Umbilical cord (tissue), 2 donors: ENCODE measurements around the gene PSMG3. TPM values are rescaled to one million over a fixed set of nuclear protein-coding genes. Genes with fewer than 3 reads are reported as not detected.
A peak's percentile ranks its signal among the peaks of the same experiment; 100 is the strongest.

Experiments
- DNase-seq: peaks from one replicate; pipeline ENCODE4 v3.0.0-alpha.2; 2015; ENCODE audit warnings: low spot score
- total RNA-seq: library from RNA; depleted of rRNA; stranded (reverse); fragments of >200 nt; gene quantifications from one replicate; pipeline ENCODE4 v1.2.3, GENCODE V29; 2014; ENCODE audit warnings: low replicate concordance; ENCODE audit not compliant: insufficient read depth

Gene PSMG3
- total RNA-seq, 1 donor from 2014 or later: 11.8 TPM

DNA sequence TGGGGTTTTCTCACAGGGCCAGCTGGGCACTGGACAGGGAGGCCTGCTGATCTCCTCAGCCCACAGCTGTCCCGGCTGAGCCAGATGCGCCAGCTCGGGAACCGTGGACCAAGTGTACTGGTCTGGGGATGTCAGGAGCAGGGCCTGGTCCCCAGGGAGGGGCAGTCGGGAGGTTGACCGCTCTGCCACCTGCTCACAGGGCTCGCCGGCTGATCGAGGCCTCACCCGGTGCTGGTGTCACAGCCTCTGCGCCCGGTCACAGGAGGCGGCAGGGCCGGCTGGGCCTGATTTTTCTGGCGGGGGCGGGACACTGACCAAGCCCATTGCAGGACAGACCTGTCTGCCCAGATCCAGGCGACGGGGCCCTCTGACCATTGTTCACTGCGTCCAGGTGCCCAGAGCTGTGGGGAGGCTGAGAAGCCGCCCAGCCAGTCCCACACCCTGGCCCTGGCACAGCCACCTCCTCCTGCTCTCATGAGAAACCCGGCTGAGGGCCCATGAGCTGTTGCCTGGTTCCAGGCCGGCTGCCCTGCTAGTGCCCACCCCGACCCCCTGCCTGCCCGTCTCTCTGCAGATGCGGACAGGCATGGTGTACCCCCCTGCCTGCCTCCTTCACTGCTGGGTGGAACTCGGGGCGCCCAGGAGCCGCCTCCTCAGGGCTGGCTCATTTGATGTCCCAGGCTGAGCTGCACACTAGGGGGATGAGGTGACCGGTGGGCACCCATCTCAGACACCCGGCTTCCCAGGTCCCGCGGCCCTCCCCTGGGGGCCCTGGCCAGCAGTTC lies 10.8 kb downstream of the PSMG3 start:
- no peak for DNase-seq

DNA sequence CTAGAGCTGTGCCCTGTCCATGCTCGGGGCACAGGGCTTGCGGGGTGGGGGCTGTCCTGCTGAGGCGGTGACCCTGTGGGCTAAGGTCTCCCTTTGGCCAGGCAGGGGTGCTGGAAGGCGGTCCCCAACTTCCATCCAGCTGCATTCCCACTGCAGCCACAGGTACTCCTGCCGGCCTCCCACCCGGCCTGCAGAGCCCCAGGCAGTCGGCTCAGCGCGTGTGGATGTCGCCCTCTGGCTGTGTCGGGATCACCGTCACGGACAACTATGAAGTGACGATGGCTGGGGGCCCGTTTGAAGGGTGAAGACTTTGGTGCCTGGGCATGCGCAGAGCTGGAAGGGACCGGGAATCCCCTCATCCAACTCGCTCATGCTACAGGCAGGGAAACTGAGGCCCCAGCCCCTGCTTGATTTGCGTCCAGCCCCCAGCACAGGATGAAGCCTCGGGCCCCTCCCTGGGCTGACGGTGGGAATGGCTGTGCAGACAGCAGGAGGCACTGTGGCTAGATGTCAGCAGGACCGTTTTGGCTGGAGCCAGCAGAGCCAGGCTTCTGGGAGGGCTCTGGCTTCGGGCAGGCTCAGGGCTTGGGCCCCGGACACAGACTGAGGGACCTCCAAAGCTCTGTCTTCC lies 11.5 kb downstream of the PSMG3 start:
- no peak for DNase-seq

DNA sequence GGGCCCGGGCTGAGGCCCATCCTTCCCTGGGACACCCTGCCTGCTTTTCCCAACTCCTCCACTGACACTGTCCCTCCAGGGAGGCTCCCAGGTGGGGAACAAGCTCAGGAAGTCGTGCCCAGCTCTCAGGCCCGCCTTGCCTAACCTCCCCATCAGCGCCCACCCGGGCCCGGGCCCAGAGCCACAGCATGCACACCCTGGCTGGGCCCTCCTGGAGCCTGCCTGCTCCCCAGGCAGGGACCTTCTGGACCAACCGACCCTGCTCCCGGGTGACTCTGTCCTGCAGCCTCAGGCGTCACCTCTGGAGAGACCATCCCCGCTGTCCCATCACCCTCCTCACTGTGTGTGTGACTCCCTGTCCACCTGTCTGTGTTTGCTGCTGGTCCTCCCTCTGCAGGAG lies 12.1 kb downstream of the PSMG3 start:
- no peak for DNase-seq

DNA sequence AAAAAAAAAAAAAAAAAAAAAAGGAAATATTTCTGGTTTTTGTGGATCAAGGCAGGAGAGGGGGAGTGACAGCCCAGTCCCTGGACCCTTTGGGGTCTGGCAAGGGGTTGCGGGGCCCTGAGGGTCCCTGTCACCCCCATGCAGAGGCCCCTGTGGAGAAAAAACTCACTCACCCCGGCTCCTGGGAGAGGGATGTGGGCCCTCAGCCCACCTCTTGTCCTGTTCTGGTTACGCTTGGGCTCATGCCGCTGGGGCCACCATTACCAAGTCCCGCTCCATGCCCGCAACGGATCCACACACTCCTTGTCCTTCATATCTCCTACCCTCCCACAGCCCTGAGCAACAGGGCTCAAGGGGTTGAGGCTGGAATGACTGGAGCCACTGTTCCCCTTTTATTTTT lies 12.8 kb downstream of the PSMG3 start:
- DNase-seq: no peak

DNA sequence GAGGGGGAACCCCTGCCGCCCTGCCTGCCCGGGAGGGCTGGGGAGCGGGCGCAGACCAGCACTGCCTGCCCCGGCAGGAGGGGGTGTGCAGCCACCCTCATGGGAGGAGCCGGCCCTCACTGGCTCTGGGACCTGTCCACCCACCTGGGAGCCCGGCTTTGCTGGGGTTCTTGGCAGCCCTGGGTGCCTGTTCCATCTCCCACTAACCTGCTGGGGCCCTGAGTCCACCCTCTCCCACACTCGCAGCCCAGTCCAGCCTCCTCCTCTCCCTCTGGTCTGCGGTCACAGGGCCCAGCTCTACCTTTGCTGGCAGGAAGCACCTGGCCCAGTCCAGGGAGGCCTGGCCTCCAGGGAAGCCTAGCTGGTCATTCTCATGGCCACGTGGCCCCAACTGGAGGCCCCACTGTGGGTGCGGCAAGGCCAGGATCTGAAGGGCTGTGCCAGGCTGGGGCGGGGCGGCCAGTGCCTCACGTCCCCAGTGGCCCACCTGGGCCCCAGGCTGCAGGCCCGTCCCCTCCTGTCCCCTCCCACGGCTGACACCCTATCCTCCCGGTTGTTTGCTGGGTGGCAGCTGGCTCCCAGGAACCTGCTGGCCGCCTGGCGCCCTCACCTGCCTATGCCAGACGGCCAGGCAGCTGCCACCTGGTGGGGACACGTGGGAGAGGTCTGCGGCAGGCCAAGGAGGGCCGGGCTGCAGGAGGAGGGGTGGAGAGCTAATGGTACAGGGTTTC lies 13.9 kb downstream of the PSMG3 start, which contains the start of gene TMEM184A:
TSS of gene TMEM184A (minus strand) at position 393 of the 731 bp plus-strand sequence. CDS start 721 bp downstream, outside the sequence.
- DNase-seq: no peak

DNA sequence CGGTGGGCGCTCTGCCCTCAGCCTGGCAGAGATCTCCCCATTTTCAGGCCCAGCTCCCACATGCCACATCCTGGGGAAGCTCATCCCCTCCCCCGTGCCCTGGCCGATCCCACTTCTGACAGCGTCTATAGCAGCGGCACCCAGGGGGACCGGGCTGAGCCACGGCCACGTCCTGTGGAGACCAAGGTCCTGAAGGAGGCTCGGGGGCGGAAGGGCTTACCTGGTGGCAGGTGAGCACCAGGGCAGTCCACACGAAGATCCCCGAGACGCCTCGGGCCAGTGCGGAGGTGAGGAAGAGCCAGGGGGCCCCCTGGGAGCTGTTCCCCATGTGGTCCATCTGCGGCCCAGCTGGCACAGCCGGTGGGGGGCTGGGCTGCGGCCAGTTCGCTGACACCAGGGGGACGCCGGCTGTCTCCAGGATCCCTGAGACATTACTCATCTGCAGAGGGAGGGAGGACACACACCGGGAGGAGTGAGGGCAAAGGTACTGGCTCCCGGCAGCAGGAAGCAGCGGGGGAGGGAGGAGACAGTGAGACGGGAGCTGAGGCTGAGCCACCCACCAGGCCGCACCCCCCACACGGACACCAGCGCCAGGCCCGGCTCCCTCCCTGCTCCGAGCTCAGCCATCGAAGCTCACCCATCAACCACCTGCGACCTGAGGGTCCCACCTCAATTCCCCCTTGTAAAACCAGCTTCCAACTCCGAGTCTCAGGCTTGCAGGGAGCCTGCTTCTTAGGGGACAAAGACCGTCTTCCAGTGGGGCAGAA lies 14.6 kb downstream of the PSMG3 start:
- DNase-seq: peak; percentile 52

DNA sequence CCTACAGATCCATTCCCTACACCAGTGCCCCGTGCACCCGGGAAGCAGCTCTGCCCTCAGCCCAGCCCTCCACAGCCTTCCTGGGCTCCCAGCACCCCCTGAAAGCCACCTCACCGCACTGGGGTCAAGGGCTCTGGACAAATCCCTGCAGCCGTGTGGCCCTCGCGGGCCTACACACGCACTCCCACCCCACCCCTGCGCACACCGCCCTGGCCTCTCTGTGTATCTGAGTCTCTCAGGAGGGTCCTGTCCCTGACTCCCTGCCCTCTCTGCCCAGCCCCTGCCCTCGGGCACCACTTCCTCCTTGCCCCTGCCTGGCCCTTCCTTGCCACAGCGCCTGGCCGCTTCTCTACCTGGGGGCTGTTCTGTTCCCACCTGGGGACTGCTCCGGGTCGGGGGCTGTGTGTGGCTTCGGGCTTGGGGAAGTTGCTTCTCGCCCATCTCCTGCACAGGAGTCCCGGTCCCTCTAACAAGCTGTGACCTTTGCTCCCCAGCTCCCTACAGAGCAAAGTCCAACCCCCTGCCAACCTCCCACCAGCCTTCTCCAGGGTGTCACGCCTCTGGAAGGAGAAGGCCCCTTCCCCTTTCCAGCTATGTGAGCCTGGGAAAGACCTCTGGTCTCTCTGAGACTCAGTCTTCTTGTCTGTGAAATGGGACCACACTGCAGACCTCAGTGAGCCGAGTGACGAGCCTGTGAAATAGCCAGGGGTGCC lies 15.3 kb downstream of the PSMG3 start:
- DNase-seq: no peak

DNA sequence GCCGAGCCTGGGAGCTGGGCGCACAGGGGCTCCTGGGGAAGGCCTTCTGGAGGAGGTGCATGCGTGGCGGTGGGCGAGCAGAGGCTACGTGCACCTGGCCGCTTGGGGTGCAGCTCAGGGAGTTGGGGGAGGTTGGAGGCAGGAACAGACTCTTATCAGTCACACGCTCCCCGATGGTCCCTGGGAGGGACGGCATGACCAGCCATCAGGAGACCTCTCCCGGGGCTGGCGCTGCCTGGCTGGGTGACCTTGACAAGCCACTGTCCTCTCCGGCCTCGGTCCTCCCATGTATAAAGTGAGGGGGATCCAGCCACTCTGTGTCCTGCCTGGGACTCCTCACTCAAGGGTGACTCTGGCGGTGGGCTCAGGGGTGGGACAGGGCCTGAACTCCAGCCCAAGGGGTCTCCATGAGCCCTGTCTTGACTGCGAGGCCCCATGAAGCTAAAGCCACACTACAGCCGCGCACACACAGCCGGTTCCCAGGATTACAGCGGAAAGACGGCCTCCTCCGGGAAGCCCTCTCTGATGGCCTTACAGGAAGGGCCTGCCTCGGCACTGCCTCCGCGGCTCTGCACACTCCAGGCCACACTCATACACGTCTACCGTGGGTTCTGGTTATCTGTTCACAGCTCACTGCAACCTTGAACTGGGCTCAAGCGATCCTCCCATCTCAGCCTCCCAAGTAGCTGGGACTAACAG lies 16.2 kb downstream of the PSMG3 start:
- DNase-seq: no peak

DNA sequence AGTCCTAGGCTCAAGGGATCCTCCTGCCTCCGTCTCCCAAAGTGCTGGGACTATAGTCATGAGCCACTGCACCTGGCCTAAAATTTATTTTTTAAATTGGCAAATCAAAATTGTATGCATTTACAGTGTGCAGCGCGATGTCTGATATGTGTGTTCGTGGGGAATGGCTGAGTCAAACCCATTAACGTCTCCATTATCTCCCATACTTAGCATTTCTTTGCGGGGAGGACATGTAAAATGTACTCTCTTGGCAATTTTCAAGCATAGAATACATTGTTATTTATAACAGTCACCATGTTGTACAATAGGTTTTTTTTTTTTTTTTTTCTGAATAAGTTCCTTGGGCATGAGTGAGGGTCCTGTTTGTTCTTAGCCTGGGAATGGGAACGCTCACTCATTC lies 17.6 kb downstream of the PSMG3 start:
- DNase-seq: no peak

DNA sequence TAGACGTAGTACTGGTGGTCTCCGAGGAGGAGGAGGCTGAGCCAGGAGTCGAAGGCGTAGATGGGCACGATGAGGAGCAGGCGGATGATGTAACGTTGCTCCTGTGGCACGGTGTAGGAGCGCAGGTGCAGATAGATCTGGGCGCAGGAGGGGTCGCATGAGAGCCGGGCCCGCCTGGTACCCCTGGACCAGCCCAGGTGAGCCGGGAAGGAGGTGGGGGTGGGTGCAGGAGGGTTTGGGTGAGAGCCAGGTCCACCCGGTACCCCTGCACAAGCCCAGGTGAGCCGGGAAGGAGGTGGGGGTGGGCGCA lies 19.0 kb downstream of the PSMG3 start:
- no peak for DNase-seq

DNA sequence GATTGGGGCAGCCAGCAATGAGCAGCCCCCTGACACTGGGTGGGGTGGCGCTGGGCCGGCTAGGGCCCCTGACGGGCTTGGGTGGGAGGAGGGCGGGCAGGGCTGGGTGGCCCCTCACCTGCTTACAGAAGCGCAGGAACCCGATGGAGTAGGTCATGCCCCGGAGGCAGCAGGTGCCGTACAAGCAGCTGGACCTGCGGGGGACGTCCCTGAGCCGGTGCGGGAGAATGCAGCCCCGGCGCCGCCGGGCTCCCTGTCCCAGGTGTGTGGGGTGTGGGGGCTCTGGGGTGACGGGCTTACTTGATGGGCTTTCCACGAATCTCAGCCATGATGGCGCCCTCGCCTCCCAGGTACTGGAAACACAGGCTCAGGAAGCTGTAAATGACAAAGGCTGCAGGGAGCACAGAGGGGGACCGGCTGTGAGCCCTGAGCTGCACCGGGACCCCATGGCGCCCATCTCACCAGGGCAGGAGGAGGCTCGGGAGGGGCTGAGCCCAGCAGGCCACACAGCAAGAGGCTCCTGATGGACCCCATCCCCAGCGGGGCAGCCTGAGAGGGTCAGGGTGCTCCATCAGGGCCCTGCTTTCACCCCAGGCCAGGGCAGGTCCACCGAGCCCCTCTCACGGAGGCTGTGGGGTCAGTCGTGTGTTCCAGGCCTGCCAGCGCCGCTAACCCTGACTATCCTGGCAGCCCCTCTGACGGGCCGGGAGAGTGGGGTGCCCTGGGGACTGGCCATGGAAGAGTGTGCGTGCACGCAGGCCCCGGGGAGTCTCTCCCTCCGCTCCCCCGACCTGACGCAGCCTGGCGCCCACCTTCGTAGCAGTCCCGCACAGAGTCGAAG lies 19.6 kb downstream of the PSMG3 start:
- DNase-seq: no peak

DNA sequence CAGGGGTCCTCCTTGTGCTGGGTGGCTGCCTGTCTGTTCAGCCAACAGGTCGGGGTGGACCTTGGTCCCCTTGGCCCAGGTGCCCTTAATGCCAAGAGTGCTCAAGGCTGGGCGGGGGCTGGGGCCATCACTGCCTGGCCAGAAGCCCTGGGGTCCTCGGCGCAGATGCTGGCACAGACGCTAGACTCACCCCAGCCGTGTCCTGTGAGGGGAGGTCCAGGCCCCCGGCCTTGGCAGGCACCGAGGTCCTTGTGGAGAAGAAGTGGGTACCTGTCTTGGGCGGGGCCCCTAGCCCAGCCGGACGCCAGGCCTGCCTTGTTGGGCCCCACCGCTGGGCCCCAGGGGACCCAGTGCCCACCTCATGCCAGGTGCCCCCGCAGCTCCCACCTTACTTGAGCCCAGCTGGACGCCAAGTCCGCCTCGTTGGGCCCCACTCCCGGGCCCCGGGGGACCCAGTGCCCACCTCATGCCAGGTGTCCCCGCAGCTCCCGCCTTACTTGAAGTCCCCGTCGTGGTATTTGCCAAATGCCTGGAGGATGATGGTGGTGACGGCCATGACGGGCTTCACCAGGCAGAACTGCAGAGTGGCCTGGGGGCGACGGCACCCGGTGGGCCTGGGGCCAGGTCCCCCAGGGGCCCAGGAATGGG lies 20.4 kb downstream of the PSMG3 start:
- no peak for DNase-seq

DNA sequence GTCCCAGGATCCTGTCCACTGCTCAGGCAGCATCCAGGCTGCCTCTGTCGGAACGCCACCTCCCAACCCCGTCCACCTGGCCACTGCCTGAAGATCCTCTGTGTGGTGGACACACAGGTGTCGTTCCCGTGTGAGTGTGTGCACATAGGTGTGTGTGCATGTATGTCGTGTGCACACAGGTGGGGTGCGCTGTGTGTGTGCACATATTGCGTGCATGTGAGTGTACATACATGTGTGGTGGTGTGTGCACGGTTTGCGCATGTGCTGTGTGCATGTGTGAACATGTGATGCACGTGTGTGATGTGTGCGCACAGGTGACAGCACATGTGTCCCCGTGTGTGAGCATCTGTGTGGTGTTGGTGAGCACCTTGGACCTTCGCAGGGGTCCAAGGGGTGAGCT lies 20.9 kb downstream of the PSMG3 start:
- no peak for DNase-seq

DNA sequence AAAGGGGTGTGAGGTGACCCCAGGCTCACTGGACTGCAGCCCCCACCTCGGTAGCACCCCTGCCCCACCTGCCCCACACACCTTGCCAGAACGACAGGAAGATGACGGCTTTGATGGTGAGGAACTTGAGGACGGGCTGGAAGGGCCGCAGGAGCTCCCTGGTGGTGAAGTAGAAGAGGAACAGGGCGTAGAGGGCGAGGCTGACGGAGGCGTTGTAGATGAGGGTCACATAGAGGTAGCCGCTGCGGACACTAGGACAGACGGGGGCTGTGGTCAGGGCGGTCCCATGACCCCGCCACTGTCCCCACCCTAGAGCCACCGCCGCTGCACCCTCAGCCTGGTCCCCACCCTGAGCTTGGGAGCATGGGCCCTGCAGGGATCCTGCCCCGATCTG lies 21.4 kb downstream of the PSMG3 start:
- no peak for DNase-seq

DNA sequence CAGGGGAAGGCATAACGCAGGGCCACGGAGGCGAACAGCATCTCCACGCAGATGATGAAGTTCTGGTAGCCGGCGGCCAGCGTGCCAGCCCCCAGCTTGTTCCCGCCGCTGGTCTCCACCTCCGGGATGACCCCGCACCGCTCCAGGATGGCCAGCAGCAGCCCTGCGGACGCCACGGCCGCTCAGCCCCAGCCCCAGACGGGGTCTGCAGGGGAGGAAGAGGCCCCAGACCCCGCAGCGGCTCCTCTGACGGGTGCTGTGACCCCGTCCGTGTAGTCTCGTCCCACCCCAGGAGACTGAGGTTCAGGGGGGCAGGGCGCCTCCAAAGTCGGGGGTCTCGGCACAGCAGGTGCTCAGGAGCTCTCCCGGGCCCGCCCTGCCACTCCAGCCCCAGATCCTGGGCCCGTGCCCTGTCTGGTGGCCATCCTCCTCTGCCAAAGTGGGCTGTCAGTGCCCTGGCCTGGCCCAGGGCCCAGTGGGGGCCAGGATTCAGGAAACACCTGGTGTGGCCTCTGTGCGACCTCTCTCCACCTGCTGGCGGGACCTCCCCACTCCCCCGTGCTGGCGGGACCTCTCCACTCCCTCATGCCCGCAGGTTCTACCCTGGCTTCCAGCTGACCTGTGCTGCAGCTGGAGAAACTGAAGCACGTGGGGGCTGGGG lies 21.9 kb downstream of the PSMG3 start:
- DNase-seq: no peak

DNA sequence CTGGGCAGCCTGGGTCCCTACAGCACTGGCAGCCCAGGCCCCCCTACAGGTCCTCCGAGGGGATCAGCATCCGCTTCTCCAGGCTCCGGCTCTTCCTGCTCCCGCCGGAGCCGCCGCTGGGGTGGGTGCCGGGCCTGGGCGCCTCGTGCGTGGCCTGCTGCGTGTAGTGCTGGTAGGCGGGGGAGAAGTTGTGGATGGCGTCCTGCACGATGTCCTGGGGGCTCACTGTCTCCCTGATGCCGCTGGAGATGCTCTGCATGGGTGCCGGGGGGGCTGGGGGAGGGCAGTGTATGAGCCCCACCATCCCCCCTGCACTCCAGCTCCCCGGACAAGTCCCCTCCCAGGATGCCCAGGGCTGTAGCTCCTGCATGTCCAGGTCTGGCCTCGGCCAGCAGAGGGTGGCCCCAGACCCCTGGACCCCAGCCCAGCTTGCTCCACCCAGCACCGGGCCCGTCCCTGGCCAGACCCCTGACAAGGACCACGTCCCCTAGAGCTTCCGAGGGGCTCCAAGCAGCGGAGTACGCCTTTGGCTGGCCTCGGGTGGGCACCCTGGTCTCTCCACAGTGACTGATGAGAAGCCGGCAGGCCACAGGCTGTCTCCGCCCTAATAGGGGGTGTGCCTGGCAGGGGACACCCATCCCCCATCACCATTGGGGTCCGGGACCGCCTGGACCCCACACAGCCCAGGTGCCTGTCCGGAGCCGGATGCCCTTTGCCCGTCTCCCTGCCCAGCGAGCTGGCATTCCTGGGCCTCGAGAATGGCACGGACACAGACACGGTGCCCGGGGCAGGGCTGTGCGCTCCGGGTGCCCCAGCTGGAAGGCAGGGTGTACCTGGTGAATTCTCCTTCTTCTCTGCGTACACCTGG lies 22.7 kb downstream of the PSMG3 start:
- no peak for DNase-seq

DNA sequence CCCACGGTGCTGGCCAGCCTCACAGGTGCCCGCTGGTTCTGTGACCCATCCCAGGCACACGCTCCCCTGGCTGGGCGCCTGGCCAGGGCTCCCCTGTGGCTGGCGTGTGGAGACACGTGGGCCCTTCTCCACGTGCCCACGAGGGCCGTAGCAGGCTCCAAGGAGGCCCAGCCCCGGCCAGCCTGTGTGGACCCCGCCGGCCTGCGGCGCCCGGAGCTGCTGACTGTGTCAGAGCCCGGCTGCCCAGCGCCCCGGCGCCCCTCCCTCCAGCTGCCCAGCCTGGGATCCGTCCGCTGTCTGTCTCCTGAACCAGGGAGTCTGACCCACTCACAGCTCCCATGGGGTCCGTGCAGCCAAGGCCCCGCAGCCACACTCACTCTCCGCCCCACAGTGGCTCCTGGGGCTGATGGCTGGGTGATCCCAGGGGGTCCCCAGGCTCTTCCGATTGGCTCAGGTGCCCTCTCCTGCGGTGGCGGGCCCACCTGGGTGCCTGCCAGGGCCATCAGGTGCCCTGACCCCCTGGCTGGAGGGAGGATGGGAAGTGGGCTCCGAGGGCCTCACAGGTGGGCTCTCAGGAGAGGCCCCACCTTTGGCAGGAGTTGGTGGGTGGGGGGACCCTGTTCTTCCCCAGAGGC lies 23.4 kb downstream of the PSMG3 start:
- DNase-seq: no peak
